MG63 (cell line): ENCODE measurements around the gene STIL. TPM values are rescaled to one million over a fixed set of nuclear protein-coding genes. Genes with fewer than 3 reads are reported as not detected.

Source experiments
- DNase-seq: peaks from one replicate; pipeline ENCODE4 v3.0.0-alpha.2; 2020
- H3K27me3 ChIP-seq: fragments of 250-450 bp; sonication (Bioruptor Pico); 2 replicates; pipeline ENCODE4 v1.5.1; 2020; ENCODE audit warnings: mild to moderate bottlenecking, moderate library complexity
- H3K36me3 ChIP-seq: fragments of 250-450 bp; sonication (Bioruptor Pico); 2 replicates; pipeline ENCODE4 v1.5.1; 2020; ENCODE audit warnings: mild to moderate bottlenecking, moderate library complexity
- H3K4me3 ChIP-seq: fragments of 250-450 bp; sonication (Bioruptor Pico); 2 replicates; pipeline ENCODE4 v1.5.1; 2020; ENCODE audit warnings: mild to moderate bottlenecking, moderate library complexity
- H3K9me3 ChIP-seq: fragments of 250-450 bp; sonication (Bioruptor Pico); 2 replicates; pipeline ENCODE4 v1.5.1; 2020; ENCODE audit warnings: mild to moderate bottlenecking, moderate library complexity
- total RNA-seq: library from RNA; depleted of rRNA; stranded (reverse); fragments of >200 nt; shearing (Covaris generic); gene quantifications from 2 replicates; pipeline ENCODE4 v1.2.3, GENCODE V29; 2014; ENCODE audit warnings: low replicate concordance

Gene STIL
- total RNA-seq, 1 experiment from 2014 or later: 14.2 TPM

DNA sequence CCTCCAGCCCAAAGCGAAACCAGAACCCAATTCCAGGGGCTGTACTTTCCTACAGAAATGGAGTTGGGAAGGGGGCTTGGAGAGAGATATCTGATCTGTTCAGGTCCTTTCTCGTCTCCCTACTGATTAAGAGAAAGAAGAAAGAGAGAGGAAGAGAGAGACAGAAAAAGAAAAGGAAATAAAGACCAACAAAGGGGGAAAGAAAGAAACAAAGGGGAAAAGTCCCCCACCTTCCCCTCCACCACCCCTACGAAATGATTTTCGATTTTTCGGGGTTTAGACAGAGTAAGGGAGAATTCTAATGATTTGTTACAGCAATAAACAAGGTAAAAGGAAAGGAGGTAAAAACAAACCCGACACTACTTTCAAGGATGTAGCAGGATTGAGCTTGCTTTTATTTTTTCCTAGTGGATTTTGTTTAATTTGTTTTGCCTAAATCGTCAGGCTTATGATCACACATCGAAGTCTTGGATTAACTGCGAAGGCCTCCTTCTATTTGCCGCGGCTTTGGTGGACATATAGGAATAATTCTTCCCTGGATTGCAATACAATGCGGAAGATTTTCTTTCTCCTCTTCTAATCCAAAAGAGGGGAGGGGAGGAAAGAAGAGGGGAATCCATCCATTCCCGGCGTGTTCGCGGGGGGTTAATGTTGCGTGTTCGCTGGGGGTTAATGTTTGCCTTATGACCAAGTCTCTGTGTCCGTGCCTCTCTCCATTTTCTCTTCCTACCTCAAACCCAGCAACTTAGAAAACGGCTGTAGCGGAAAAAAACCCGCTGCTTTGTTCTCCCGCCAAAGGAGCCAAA is 83.9 kb downstream of the STIL start:
- H3K4me3 ChIP-seq: no peak overlapping the region
- DNase-seq: no peak

DNA sequence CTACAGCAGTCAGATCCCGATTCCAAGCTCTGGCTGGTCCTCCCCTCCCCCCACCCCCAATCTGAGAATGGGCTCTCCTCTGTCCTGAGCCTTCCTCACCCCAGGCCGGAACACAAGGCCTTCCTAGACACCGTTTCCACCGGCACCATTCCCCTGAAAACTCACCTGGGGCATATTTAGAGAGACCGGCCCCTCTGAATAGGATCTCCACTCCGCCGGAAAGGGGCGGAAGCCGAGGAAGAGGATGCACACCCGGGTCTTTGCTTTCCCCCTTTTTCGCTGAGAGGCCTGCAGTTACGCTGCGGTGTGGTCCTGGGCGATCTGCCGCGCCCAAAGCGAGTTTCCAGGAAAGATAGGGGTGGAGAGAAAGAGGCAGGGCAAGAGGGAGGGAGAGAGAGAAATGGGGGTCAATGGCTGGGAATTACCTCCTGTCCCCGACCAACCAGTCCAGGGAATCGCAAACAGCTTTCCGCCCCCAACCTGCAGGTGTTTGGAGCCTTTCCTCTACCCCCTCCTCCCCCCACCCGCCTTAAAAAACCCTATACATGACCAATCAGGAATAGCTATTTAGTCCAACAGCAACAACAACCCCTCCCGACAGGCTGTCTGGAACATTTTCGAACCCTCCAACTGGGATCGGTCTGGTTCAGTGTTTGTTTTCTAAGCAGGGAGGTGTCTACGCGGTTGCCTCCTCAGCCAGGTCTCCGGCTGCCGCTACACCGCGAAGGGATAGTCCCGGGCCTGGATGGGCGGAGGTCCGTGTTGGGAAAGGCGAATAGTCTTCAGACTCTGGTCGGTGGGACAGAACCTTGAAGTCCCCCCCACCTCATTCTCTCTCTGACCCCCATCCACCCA is 84.7 kb downstream of the STIL start:
- Histone ChIP-seq H3K36me3 (no peaks in the 10 kb centered on the region), H3K9me3 (no peaks in the 10 kb centered on the region), H3K27me3 (peaks cover 55% of the 10 kb centered on the region), H3K4me3 (no peak overlapping the region)
- no peak for DNase-seq

More for the DNA sequence above, 83.9 kb downstream of the STIL start:
- Histone ChIP-seq H3K36me3 (no peaks in the 10 kb centered on the region), H3K27me3 (peaks cover 47% of the 10 kb centered on the region), H3K9me3 (no peaks in the 10 kb centered on the region)

DNA sequence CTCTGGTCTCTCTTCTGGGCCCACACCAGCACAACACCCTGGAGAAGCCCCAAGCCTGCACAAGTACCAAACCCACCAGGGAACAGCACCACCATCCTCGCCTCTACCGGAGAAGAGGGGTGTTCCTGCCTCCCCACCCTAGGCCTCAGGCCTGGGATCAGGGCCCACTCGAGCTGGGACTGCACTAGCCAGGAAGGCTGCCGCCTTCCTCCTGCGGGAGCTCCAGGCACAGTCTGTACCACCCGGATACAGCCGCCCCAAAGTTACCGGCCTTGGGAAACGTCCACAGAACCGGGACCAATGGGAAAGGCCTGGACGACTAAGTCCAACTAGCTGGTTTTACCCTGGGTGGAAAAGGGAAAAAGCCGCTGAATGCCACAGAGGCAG is 85.3 kb downstream of the STIL start:
- Histone ChIP-seq H3K36me3 (no peaks in the 10 kb centered on the region), H3K4me3 (no peak overlapping the region), H3K9me3 (no peaks in the 10 kb centered on the region), H3K27me3 (peaks cover 61% of the 10 kb centered on the region)
- no peak for DNase-seq

DNA sequence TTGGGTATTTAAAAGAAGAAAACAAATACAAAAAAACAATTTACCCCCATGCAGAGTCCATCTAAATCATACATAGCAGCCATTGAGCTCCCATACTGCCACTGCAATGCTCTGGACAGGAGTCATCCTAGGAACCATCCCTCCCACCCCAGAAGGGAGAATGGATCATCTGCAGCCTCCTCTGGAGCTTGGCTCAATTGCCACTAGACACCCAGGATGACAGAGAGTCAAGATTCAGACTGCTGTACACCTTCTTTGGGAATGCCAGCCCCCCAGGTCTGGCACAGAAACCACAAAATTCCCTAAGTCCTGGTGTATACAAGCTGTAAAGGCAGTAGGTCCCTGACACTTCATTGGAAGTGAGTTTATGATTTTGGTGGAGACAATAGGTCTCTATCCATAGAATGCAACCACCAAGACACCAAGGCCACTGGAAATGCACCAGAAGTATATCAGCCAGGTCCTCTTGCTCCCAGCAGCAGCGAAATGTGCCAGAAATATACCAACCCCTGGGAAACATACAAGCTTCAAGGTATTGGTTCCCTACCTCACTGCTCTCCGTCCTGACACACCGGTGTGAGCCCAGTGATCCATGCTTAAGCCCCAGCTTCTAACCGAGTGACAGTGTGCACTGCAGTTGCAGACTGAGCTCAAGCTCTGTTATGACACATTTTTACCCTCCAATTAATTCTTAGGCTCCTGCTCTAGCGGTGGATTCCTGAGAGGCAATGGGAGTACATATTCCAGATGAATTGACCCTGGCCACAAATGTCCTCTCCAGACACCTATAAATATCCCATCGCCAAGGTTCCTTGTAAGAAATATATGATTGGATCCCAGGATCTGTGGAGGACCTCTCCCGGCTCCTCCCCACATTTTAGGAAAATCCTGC is 86.4 kb downstream of the STIL start:
- H3K9me3 ChIP-seq: no peaks in the 10 kb centered on the region
- H3K36me3 ChIP-seq: no peaks in the 10 kb centered on the region
- no peak overlapping the region for H3K4me3 ChIP-seq
- DNase-seq: no peak
- H3K27me3 ChIP-seq: peaks cover 51% of the 10 kb centered on the region

DNA sequence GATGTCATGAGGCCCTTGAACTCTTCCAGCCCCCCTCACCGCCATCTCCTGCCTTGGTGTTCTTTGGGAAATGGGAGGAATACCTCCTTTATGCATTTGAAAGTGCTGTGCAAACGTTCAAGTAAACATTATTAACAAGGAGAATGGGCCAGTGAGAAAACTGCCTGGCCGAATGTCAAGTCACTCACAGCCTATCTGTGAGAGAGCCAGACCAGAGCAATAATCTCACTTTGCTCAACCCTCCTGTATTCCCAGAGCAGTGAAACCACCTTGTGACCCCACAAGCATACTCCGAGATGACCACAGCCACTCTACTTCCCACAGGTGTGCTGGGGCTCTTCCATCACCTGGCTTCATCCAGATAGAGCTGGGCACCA is 87.1 kb downstream of the STIL start:
- H3K36me3 ChIP-seq: no peaks in the 10 kb centered on the region
- H3K27me3 ChIP-seq: peaks cover 45% of the 10 kb centered on the region

DNA sequence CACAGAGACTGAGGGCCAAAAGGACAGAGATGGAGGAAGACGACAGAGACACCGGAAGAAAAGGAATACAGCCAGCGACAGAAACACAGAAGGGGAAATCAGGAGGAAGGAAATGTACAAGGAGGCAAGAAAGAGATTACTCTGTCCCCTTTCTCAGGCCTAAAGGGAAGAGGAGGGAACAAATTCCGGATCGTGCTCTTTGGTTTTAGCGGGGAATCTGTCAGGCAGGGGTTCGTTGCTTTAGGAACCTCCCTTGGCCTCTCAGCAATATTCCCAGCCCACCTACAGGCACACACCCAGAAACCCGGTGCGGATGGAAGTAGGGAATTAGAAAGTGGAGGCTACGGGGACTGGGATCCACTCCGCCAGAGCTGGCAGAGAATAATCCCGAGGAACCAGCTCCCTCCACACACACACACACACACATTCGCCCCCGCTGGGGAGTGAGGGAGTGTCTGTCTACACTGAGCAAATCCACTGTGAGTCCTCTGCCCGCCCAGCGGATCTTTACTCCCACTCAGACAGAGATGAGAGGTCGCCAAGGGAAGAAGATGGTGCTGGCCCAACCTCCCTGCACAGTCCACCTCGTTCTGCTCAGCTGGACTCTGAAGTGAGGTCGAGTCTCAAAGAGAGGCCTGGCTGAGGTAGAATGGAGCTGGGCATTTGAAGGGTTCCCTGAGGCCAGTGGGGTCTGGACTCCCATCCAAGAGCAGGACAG is 87.7 kb downstream of the STIL start:
- no peaks in the 10 kb centered on the region for H3K9me3 ChIP-seq
- DNase-seq: no peak

More for the DNA sequence above, 87.1 kb downstream of the STIL start:
- Histone ChIP-seq H3K9me3 (no peaks in the 10 kb centered on the region), H3K4me3 (no peak overlapping the region)
- DNase-seq: no peak

DNA sequence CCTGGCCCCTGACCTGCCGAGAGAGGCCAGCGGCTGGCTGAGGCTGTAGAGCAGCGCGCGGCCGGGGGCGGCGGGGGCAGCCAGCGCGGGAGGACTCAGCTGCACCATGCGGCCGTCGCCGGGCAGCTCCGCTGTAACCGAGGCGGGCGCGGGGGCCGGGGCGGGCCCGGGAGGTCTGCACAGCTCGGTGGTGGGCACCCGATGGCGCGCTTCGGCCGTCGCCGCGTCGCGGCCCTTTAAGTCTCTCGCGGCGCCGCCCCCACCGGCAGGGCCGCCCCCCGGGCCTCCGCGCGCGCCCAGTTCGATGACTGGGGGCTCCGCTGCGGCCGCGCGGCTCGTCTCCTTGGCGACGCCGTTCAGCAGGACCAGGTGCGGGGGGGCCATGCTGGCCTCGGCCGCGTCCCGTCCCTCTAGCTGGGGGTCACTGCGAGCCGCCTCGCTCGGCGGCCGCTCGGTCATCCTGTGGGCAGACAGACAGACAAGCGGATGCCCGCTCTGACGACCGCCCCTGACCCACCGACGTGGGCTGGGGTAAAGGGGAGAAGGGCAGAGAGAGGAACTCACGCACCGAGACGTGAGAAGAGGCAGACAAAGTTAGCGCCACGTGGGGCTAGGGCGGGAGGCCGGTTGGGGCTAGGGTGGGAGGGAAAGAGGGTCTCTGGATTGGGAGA is 88.4 kb downstream of the STIL start:
- H3K4me3 ChIP-seq: no peak overlapping the region
- H3K27me3 ChIP-seq: peaks cover 34% of the 10 kb centered on the region
- H3K36me3 ChIP-seq: no peaks in the 10 kb centered on the region
- no peak for DNase-seq
- H3K9me3 ChIP-seq: no peaks in the 10 kb centered on the region

More for the DNA sequence above, 87.7 kb downstream of the STIL start:
- H3K27me3 ChIP-seq: peaks cover 39% of the 10 kb centered on the region
- H3K36me3 ChIP-seq: no peaks in the 10 kb centered on the region
- H3K4me3 ChIP-seq: no peak overlapping the region

DNA sequence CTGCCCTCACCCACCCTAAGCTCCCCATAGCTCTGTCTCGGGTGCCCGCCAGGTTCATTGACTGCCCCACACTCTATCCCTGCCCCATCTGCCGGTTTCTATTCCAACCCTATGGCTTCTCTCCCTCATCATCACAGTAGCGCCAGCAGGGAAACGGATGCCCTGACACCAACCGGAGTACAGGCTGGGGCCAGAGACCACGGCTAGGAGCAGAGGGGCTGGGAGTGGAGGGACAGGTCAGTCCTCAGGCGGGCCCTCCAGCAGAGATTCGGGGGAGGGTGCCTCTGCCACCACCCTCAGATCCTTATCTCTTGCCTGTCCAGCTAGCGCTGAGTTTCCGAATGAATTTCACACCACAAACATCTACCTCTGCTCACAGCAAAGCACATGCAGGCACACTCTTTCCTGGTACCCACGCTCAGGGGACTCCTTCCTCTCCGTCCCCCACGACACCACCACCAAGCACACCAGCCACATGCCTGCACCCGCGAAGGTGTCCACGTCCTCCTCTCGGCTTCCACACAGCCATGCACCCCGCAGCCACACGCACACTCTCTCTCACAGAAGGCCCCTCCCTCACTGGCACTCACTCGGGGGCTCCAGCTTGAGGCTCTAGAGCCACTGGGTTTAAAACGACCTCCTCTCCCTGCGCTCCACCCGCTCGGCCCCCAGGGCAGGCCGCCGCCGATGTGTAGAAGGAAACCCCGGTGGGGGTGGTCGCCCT is 89.1 kb downstream of the STIL start:
- Histone ChIP-seq H3K4me3 (no peak overlapping the region), H3K9me3 (no peaks in the 10 kb centered on the region), H3K36me3 (no peaks in the 10 kb centered on the region), H3K27me3 (peaks cover 26% of the 10 kb centered on the region)
- no peak for DNase-seq

DNA sequence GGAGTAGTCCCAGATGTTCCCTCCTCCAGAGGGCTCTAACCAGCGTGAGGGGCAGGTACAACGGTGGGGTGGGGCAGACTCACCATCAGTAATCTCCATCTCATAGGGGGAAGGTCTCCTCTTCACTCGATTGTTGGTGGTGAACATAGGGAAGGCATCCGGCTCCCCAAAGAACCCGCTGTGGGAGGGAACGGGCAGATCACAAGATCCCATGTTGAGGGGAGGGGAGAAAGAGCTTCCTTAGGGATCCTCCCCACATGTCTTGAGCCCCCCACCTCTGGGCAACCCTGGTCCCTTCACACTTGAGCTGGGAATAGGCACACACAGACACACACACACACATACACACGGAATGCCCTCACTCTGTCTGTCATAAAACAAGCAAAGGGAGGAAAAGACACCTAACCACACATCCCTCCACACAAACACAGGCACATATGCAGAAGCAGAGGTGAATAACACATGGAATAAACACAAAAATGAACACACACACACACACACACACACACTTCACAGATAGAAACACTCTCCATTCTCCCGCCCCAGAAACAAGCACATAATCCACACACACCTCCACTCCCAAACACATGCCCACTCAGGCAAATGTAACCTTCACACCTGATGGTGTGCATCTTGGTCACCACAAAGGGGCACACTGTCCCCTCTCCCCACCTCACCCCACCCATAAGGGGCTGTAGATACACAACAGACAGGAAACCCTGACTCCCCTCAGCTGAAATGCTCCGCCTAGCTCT is 89.8 kb downstream of the STIL start:
- H3K27me3 ChIP-seq: peaks cover 22% of the 10 kb centered on the region
- no peaks in the 10 kb centered on the region for H3K9me3 ChIP-seq
- no peak overlapping the region for H3K4me3 ChIP-seq
- DNase-seq: no peak
- no peaks in the 10 kb centered on the region for H3K36me3 ChIP-seq

DNA sequence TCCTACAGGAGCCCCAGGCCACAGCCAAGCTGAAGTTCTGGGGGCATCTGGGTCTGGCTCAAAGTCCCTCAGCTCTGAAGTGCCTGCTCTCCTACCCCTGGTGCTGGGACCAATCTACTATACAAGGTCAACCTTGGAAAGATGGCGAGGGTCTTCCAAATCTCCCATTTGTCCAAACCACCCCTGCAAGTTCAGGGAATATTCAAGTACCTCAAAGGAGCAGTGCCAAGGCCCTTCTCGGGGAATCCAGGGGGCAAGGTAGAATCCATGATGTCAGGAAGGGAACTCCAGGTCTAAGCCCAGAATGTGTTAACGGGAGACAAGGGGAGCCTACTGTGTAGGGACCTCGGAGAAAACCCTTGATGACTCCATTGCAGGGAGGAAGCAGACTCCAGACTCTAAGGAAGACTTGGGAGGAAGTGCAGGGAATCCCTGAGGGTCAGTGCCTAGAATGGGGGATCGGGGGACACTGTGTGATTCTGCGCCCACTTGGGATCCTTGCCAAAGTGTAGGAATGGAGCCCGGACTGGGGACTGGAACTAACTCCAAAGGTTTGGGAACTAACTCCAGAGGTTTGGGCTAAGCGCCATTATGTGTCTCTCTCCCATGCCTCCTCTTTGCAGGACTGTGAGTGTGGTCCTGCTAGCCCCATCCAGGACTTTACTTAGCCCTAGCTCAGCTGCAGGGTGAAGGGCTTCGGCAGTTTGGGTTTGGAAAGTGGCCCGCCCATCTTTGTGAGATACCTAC is 90.6 kb downstream of the STIL start:
- no peaks in the 10 kb centered on the region for H3K9me3 ChIP-seq
- DNase-seq: no peak
- peaks cover 22% of the 10 kb centered on the region for H3K27me3 ChIP-seq
- no peaks in the 10 kb centered on the region for H3K36me3 ChIP-seq
- no peak overlapping the region for H3K4me3 ChIP-seq

DNA sequence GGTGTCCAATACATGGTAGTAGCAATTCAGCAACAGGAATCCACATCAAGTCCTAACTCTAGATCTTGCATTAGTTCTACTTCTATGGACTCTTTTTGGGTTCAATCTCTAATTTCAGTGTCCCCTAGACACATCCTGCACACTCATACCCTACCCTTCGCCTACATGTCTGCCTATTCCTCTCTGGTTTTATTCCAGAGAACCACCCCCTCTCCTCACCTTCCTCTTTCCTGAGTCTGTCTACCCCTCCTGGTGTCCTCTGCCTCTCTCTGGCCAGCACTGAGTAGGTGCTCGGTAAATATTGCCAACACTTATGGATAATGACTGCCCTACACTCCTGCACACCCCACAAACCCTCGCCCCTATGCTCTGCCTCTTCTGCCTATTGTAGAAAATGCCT is 91.5 kb downstream of the STIL start:
- Histone ChIP-seq H3K36me3 (no peaks in the 10 kb centered on the region), H3K9me3 (no peaks in the 10 kb centered on the region), H3K27me3 (peaks cover 22% of the 10 kb centered on the region), H3K4me3 (no peak overlapping the region)
- DNase-seq: no peak

DNA sequence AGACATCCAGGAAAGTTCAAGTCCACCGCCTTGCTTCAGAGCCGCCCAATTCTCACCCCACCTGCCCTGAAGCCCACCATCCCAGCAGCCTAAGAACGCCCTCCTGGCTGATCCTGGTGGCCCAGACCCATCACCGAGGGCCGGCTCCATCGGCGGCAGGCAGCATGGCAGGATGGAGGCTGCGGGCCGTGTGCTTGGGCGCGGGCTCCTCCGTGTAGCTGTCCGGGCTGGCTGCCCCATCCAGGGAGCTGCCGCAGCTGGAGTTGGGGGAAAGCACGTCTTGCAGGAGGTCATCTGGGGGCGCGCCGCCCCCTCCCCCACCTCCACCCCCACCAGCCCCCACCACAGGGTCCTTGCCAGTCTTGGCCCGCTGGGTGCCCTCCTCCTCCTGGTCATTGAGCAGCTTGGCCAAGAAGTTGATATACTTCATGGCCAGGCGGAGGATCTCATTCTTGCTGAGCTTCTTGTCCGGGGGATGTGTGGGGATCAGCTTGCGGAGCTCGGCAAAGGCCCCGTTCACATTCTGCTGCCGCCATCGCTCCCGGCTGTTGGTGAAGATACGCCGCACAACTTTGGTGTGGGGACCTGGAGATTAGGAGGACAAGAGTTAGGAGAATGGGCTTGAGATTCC is 94.2 kb downstream of the STIL start:
- peaks cover 11% of the 10 kb centered on the region for H3K27me3 ChIP-seq
- no peaks in the 10 kb centered on the region for H3K36me3 ChIP-seq
- no peaks in the 10 kb centered on the region for H3K9me3 ChIP-seq
- H3K4me3 ChIP-seq: no peak overlapping the region
- no peak for DNase-seq

DNA sequence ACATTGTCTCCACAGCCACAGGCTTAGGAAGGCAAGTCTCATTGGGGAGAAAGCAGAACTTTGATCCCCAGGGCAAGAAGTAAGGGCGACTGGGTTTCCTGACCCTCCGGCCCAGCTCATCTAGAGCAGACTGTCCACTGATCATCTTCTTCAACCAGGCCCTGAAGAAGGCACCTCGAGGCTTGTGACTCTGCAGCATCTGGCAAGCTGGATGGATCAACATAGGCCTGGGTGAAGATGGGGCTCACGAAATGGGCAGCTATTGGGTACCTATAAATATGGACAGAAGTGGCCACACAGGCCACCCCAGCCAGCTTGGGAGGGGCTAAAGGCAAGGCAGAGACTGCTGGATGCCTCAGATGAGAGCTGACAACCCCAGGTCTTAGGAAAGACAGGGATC is 94.9 kb downstream of the STIL start:
- no peak for DNase-seq
- H3K9me3 ChIP-seq: no peaks in the 10 kb centered on the region

More for the DNA sequence above, 94.9 kb downstream of the STIL start:
- no peak overlapping the region for H3K4me3 ChIP-seq
- H3K27me3 ChIP-seq: peaks cover 4% of the 10 kb centered on the region
- H3K36me3 ChIP-seq: no peaks in the 10 kb centered on the region
